ENCODE data around the gene METTL5. TPM values are rescaled to one million over a fixed set of nuclear protein-coding genes. Genes with fewer than 3 reads are reported as not detected.
A peak's percentile ranks its signal among the peaks of the same experiment; 100 is the strongest.

Gene METTL5
- total RNA-seq, 1 experiment from 2014 or later = 63.1 TPM

DNA sequence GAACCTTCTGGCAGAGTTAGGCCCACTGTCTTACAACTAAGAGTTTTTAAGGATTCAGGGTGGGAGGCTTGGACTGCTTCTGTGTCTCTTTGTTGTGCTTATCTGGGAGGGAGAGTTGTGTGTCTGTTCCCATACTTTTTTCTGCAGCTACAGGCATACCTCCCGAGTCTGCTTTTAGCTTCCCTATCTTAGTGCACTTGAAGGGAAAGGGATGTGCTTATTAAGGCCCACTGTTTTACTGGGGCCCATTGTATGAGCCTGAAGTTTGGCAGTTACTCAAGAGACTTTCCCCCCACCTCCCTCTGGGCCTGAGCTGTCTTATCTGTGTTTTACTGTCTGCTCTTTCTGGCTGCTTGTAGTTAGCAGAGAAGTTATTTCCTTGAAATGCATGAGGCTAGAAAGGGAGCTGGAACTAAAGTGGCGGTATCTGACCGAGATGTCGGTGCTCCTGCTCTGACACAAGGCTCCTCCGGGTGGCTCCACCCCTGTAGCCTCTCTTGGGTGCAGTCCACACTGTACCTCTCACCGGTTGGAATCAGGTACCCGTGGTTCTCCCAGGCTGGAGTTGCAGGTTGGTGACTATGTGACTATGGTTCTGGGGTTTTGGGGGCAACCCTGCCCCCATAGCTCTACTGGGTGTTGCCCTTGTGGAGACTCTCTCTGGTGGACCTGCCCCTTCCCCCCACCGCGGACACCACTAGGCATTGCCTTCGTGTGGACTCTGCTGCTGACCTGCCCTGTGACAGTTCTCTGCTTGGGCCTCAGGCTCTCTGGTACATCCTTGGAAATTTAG lies 15.4 kb upstream of the METTL5 start:
- no peaks in the 10 kb centered on the region for H3K27me3 Mint-ChIP-seq (ENCODE audit: unreplicated experiment)
- no peak overlapping the region for H3K27ac Mint-ChIP-seq (ENCODE audit: unreplicated experiment)
- CTCF ChIA-PET = no interaction called here

GRCh38 chr2:169838743-169839489 lies 14.2 kb upstream of the METTL5 start:
- no TSS peak for BruUV-seq (replicated peaks)
- no peak overlapping the region for H3K27ac Mint-ChIP-seq (ENCODE audit: unreplicated experiment)
- intact Hi-C loops (cut with micrococcal nuclease; ENCODE audit: unreplicated experiment) = no loop called here
- H3K4me3 Mint-ChIP-seq (ENCODE audit: low read depth, unreplicated experiment) = no peak overlapping the region
- no peaks in the 10 kb centered on the region for H3K27me3 Mint-ChIP-seq (ENCODE audit: unreplicated experiment)
- TF ChIP-seq, protein P1, sequence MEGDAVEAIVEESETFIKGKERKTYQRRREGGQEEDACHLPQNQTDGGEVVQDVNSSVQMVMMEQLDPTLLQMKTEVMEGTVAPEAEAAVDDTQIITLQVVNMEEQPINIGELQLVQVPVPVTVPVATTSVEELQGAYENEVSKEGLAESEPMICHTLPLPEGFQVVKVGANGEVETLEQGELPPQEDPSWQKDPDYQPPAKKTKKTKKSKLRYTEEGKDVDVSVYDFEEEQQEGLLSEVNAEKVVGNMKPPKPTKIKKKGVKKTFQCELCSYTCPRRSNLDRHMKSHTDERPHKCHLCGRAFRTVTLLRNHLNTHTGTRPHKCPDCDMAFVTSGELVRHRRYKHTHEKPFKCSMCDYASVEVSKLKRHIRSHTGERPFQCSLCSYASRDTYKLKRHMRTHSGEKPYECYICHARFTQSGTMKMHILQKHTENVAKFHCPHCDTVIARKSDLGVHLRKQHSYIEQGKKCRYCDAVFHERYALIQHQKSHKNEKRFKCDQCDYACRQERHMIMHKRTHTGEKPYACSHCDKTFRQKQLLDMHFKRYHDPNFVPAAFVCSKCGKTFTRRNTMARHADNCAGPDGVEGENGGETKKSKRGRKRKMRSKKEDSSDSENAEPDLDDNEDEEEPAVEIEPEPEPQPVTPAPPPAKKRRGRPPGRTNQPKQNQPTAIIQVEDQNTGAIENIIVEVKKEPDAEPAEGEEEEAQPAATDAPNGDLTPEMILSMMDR (IDR thresholded peaks at IDR 0.05; ENCODE audit: unreplicated experiment) = no peak
- CTCF ChIA-PET = no interaction called here
- H3K9me3 Mint-ChIP-seq (ENCODE audit: low read depth, unreplicated experiment) = no peaks in the 10 kb centered on the region
- H3K36me3 Mint-ChIP-seq (ENCODE audit: insufficient read depth, unreplicated experiment) = no peaks in the 10 kb centered on the region
- H3K4me1 Mint-ChIP-seq (ENCODE audit: low read depth, unreplicated experiment) = peaks cover 15% of the 10 kb centered on the region
- no peak for DNase-seq

More for the DNA sequence above, 15.4 kb upstream of the METTL5 start:
- TF ChIP-seq, protein P1 (IDR thresholded peaks at IDR 0.05; ENCODE audit: unreplicated experiment) = no peak
- intact Hi-C loops (cut with micrococcal nuclease; ENCODE audit: unreplicated experiment) = no loop called here
- BruUV-seq (replicated peaks) = no TSS peak
- Mint-ChIP-seq H3K36me3 (ENCODE audit: insufficient read depth, unreplicated experiment) (no peaks in the 10 kb centered on the region), H3K4me1 (ENCODE audit: low read depth, unreplicated experiment) (peaks cover 15% of the 10 kb centered on the region), H3K9me3 (ENCODE audit: low read depth, unreplicated experiment) (no peaks in the 10 kb centered on the region), H3K4me3 (ENCODE audit: low read depth, unreplicated experiment) (no peak overlapping the region)
- no peak for DNase-seq

DNA sequence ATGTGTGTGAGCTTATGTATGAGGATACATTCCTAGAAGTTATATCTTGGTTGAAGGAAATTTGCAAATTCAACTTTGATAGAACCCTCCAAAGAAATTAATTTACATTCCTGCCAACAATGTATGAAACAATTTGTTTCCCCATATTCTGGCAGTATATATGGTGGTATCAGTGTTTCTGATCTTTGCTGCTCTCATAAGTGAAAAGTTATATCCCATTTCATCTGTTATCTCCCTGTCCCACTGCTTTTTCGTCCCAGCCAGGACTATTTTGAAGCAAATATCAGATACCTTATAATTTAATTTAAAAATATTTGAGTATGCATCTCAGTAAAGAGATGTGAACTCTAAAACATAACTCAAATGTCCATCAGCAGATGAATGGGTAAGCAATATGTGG lies 9.7 kb upstream of the METTL5 start:
- no peak for DNase-seq
- intact Hi-C loops (cut with micrococcal nuclease; ENCODE audit: unreplicated experiment) = no loop called here
- TF ChIP-seq, protein P1 (IDR thresholded peaks at IDR 0.05; ENCODE audit: unreplicated experiment) = no peak
- no peak overlapping the region for H3K27ac Mint-ChIP-seq (ENCODE audit: unreplicated experiment)
- CTCF ChIA-PET = no interaction called here
- no peaks in the 10 kb centered on the region for H3K27me3 Mint-ChIP-seq (ENCODE audit: unreplicated experiment)
- peaks cover 9% of the 10 kb centered on the region for H3K4me1 Mint-ChIP-seq (ENCODE audit: low read depth, unreplicated experiment)
- H3K9me3 Mint-ChIP-seq (ENCODE audit: low read depth, unreplicated experiment) = no peaks in the 10 kb centered on the region
- BruUV-seq (replicated peaks) = no TSS peak
- H3K36me3 Mint-ChIP-seq (ENCODE audit: insufficient read depth, unreplicated experiment) = peaks cover 6% of the 10 kb centered on the region
- no peak overlapping the region for H3K4me3 Mint-ChIP-seq (ENCODE audit: low read depth, unreplicated experiment)

DNA sequence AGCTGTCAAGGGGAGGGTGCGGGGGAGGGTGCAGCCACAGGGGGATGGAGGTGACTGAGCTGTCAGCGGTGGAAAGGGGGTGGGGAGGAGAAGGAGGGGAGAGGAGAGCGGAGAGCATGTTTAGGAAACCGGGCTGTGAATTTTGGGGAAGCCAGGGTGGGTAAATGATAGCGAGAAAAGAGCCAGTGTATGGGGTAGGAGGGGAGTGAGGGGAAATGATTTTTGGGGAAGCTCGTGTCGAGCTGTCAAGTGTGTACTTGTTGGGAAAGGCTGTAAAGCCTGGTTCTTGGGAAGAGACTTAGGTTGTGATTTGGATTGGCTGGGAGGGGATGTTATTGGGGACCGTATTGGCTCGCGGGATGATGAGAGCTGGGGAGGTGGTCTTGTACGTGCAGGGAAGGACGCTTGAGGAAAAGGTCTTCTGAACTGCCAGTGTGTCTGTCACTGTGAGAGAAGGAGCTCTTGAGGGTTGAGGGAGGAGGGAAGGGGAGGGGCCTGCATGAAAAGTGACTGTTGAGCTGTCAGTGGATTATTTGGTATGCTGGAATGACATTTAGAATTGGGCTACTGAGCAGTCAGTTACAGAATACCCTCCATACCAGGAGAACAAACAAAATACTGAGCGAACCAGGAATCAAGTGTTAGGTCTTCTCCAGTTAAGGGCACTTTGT lies 3.6 kb upstream of the METTL5 start:
- BruUV-seq (replicated peaks) = no TSS peak
- CTCF ChIA-PET = interaction anchor here (0.9 to 2.4 kb wide), 3 partner anchors 38 to 99 kb away, joined by 3 to 11 read pairs (median 6); no protein-coding TSS in a partner anchor
- Mint-ChIP-seq H3K9me3 (ENCODE audit: low read depth, unreplicated experiment) (peaks cover 2% of the 10 kb centered on the region), H3K36me3 (ENCODE audit: insufficient read depth, unreplicated experiment) (peaks cover 43% of the 10 kb centered on the region), H3K27ac (ENCODE audit: unreplicated experiment) (peak overlapping the region; percentile 66), H3K4me3 (ENCODE audit: low read depth, unreplicated experiment) (peak overlapping the region; percentile 91), H3K27me3 (ENCODE audit: unreplicated experiment) (no peaks in the 10 kb centered on the region), H3K4me1 (ENCODE audit: low read depth, unreplicated experiment) (peaks cover 29% of the 10 kb centered on the region)
- DNase-seq = peak; percentile 35
- intact Hi-C loops (cut with micrococcal nuclease; ENCODE audit: unreplicated experiment) = loop anchor here (5.0 kb wide), 1 partner anchor 49 kb away; no protein-coding TSS in a partner anchor
- TF ChIP-seq, protein P1 (IDR thresholded peaks at IDR 0.05; ENCODE audit: unreplicated experiment) = no peak
